Right lobe of liver (tissue), 4 donors: ENCODE results near the gene C12orf42.

Source experiments
- POLR2A ChIP-seq: fragments of 450-650 bp; IDR thresholded peaks from one replicate; pipeline ENCODE4 v1.6.1; 2017; ENCODE audit warnings: antibody characterized with exemption, mild to moderate bottlenecking
- TF ChIP-seq, protein P1 (sequence below), 4 donors: fragments of 200-600 bp in 3 of 4; fragments of 450-650 bp in 1 of 4; IDR thresholded peaks; one replicate each; pipeline versions ENCODE4 v1.5.1 to v1.8.0; 2016 to 2022; ENCODE audit warnings: antibody characterized with exemption in 4 of 4, mild to moderate bottlenecking in 2 of 4
- donor health status: DM: no; HTN: no; CAD: no.
- donor health status: DM: no; HTN: no; CAD: no.
- donor health status: DM: no; HTN: yes; CAD: no.

DNA sequence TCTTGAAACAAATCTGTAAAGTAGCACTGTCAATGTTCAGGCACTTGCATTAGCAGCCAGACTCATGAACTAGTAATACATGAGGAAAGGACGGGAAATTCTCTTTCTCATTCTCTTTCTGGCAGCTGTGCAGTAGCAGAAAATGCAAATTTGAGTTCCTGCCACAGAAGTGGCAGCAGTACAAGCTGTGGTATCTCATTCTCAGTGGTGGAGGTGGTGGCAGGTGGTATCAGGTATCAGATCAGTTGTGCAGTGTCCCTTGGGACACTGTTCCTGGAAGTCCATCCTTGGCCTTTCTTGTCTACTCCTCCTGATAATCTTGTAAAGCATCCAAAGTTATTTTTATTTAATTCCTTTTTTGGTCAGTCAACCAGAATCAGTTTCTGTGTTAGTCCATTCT is 103.0 kb downstream of the C12orf42 start:
- TF ChIP-seq, protein P1, sequence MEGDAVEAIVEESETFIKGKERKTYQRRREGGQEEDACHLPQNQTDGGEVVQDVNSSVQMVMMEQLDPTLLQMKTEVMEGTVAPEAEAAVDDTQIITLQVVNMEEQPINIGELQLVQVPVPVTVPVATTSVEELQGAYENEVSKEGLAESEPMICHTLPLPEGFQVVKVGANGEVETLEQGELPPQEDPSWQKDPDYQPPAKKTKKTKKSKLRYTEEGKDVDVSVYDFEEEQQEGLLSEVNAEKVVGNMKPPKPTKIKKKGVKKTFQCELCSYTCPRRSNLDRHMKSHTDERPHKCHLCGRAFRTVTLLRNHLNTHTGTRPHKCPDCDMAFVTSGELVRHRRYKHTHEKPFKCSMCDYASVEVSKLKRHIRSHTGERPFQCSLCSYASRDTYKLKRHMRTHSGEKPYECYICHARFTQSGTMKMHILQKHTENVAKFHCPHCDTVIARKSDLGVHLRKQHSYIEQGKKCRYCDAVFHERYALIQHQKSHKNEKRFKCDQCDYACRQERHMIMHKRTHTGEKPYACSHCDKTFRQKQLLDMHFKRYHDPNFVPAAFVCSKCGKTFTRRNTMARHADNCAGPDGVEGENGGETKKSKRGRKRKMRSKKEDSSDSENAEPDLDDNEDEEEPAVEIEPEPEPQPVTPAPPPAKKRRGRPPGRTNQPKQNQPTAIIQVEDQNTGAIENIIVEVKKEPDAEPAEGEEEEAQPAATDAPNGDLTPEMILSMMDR (IDR thresholded peaks at IDR 0.05): no peak
- TF ChIP-seq POLR2A: no peak
